T follicular helper cell (primary cell): Measurements from ENCODE around the gene CTNNA3.

Source experiments
- DNase-seq: peaks from one replicate; pipeline ENCODE4 v3.0.0-alpha.2; 2020; ENCODE audit warnings: low read depth

The CTNNA3 gene

DNA sequence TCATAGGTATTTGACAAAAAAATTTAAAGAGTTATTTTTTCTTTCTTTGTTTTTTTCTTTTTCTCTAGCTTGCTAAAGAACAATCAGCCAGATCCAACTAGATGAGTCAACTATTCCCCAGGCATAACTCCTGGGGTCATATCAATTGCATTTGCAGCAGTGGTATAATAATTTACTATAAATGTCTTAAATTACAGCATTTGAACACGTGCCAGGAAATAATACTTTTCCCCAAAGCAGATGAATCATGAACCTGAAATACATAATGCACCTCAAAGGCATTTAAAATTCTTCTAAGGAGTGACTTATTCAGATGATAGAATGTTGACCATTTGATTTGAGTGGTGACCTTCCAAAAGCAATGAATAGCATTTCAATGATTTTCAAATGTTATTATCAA, 580.0 kb downstream of the CTNNA3 start:
- DNase-seq, result no peak

- DNase-seq, result no peak
These were observed 581.0 kb downstream of the CTNNA3 start for GRCh38 chr10:67114945-67115344.

- no peak for DNase-seq
These were observed 583.2 kb downstream of the CTNNA3 start for GRCh38 chr10:67112765-67113164.

DNA sequence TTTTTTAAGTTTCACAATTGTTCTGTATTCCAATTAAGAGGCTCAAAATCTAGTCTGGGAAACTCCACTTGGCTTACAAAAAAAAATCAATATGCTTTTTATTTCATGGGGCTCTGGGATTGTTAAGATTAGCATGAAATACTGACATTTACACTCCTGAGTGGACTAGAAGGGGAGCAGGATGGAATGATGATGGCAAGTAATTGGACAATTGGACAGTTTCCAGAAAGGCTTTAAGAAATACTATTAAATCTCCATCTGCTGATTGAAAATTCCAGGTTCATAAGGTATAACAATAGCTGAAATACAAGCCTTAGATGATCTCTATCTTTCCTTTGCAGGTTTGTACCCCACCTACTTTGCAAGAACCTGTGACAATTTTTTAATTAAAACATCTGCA, 585.7 kb downstream of the CTNNA3 start:
- DNase-seq, result no peak

GRCh38 chr10:67107670-67108069, 588.3 kb downstream of the CTNNA3 start:
- no peak for DNase-seq

GRCh38 chr10:67100951-67101350, 595.0 kb downstream of the CTNNA3 start:
- DNase-seq, result no peak

DNA sequence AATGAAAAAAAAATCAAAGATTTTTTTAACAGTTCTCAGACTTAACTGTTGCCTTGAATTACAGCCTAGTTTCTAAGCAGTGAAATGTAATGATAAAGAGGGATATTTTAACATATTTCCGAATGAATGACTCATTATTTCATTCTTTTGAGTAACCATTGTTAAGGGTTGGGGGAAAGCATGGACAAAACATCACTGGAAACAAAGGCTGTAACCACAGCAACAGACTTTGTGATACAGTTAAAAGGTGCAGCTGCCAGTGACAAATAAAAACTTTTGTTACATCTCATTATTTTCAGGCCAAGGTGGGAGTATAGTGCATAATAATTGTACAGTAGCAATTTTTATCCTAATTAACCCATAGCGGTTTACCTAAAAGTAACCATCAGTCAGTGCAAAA, 597.5 kb downstream of the CTNNA3 start:
- DNase-seq, result no peak

- DNase-seq, result no peak
These were observed 600.5 kb downstream of the CTNNA3 start for GRCh38 chr10:67095531-67095930.

DNA sequence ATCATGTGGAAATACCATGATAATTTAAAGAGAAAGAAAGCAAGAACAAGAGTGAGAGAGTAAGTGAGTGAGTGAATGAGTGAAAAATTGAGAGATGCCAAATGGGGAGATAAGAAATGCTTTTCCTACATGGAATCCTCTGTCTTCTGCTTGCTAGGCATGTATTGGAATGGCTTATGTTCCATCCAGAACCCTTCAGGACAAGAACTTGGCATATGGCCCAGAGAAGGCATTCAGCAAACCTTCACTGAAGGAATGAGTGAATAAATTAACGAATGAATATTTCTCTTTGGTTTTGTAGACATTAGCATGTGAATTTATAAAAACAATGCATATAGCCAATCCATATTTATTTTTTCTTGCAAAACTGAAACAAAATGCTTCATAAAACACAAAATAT, 608.0 kb downstream of the CTNNA3 start:
- no peak for DNase-seq

- no peak for DNase-seq
These were observed 608.9 kb downstream of the CTNNA3 start for GRCh38 chr10:67087135-67087425.

- DNase-seq, result no peak
These were observed 609.5 kb downstream of the CTNNA3 start for GRCh38 chr10:67086327-67087134.

GRCh38 chr10:67079126-67079525, 616.9 kb downstream of the CTNNA3 start:
- DNase-seq, result no peak

GRCh38 chr10:67077376-67077775, 618.6 kb downstream of the CTNNA3 start:
- no peak for DNase-seq

- no peak for DNase-seq
These were observed 619.9 kb downstream of the CTNNA3 start for GRCh38 chr10:67076144-67076543.

- DNase-seq, result no peak
These were observed 620.5 kb downstream of the CTNNA3 start for GRCh38 chr10:67075491-67075971.

- no peak for DNase-seq
These were observed 623.3 kb downstream of the CTNNA3 start for GRCh38 chr10:67072654-67073053.

GRCh38 chr10:67050415-67050814, 645.6 kb downstream of the CTNNA3 start:
- DNase-seq, result no peak

- DNase-seq, result no peak
These were observed 646.0 kb downstream of the CTNNA3 start for GRCh38 chr10:67049988-67050387.

GRCh38 chr10:67046507-67046906, 649.5 kb downstream of the CTNNA3 start:
- no peak for DNase-seq

- no peak for DNase-seq
These were observed 650.6 kb downstream of the CTNNA3 start for GRCh38 chr10:67045404-67045803.

- no peak for DNase-seq
These were observed 653.0 kb downstream of the CTNNA3 start for GRCh38 chr10:67043041-67043440.

DNA sequence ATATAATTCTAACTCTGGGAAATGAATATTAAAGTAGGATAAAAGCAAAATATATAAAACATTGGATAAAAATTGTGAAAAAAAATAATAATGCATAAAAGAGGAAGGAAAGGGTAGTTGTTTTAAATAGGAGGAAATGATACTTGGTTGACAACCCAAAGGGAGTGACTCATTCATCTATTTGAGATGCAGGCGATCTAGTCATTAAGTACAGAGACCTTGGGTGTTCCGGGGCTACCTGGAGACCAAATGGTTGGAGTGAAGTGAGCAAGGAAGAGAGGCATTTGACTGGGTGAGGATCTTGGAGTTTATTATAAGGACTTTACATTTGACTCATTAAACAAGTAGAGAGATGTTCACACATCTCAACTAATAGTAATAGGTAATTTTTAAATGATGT, 659.2 kb downstream of the CTNNA3 start:
- DNase-seq, result no peak

DNA sequence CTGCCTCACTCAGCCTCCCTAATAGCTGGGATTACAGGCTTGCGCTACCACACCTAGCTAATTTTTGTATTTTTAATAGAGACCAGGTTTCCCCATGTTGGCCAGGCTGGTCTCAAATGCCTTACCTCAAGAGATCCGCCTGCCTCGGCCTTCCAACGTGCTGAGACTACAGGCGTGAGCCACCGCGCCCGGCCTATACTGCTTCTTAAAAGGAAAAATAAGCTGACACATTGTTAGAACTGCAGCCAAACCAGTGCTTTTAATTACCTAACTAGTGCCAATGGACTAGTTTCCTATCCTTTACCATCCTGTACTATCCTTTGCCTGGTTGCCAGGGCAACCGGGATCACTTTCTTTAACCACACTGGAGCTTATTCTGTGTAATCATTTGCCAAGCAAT, 662.1 kb downstream of the CTNNA3 start:
- no peak for DNase-seq

GRCh38 chr10:67022099-67022498, 673.9 kb downstream of the CTNNA3 start:
- no peak for DNase-seq
